ENCODE data around the gene ILK.

DNA sequence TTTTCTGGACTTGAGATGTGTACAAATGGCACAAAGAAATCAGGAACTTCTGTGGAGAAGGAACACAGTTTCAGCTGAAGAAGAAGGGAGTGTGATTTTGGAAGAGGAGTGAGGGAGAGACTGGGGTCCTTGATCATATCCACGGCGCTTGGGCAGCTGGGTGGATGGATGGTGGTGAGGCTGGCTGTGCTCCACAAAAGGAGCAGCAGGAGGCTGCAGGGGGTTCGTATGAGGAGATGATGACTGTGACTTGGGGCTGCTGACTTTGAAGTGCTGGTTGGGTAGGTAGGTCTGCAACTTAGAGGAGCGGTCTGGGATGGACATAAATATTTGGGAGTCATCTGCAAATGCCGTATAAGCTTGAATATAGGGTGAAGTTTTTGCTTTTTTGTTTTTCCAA, 53.4 kb downstream of the ILK start:
- TF ChIP-seq, protein P1, sequence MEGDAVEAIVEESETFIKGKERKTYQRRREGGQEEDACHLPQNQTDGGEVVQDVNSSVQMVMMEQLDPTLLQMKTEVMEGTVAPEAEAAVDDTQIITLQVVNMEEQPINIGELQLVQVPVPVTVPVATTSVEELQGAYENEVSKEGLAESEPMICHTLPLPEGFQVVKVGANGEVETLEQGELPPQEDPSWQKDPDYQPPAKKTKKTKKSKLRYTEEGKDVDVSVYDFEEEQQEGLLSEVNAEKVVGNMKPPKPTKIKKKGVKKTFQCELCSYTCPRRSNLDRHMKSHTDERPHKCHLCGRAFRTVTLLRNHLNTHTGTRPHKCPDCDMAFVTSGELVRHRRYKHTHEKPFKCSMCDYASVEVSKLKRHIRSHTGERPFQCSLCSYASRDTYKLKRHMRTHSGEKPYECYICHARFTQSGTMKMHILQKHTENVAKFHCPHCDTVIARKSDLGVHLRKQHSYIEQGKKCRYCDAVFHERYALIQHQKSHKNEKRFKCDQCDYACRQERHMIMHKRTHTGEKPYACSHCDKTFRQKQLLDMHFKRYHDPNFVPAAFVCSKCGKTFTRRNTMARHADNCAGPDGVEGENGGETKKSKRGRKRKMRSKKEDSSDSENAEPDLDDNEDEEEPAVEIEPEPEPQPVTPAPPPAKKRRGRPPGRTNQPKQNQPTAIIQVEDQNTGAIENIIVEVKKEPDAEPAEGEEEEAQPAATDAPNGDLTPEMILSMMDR (IDR thresholded peaks at IDR 0.05): no peak
- TF ChIP-seq POLR2A (IDR thresholded peaks at IDR 0.05): no peak

Data from thyroid gland (tissue), 4 donors.